Stimulated activated CD8-positive, alpha-beta memory T cell treated with anti-CD3 and anti-CD28 coated beads, Interleukin-12 subunit alpha, Interleukin-12 subunit beta, amount 100 ng/mL, for 1 hour (primary cell): ENCODE results near the gene VAPB.
"Not testable (repeated sequence)": the region's sequence is repeated elsewhere in the genome, so short reads cannot be mapped to it uniquely, and the experiment has no call there.

Experiments used
- DNase-seq: peaks from one replicate; pipeline ENCODE4 v3.0.0-alpha.2; 2020; ENCODE audit warnings: low read depth

The VAPB gene

GRCh38 chr20:58388882-58389323 is at the start of gene VAPB:
VAPB (plus strand) TSS chr20:58389229; CDS start chr20:58389460, 231 bp downstream.
- peak; percentile 96 for DNase-seq

- DNase-seq = no peak
Measured at GRCh38 chr20:58339741-58340140, 49.3 kb upstream of the VAPB start.

GRCh38 chr20:58340151-58340550 is 48.9 kb upstream of the VAPB start:
- DNase-seq = no peak

GRCh38 chr20:58340853-58341252 is 48.2 kb upstream of the VAPB start:
- DNase-seq = no peak

- DNase-seq = no peak
Measured at GRCh38 chr20:58342104-58342945, 46.7 kb upstream of the VAPB start.

- DNase-seq = no peak
Measured at GRCh38 chr20:58344741-58345140, 44.3 kb upstream of the VAPB start.

- no peak for DNase-seq
Measured at GRCh38 chr20:58349570-58349969, 39.5 kb upstream of the VAPB start.

GRCh38 chr20:58352468-58352867 is 36.6 kb upstream of the VAPB start:
- no peak for DNase-seq

- DNase-seq = no peak
Measured at GRCh38 chr20:58359441-58359840, 29.6 kb upstream of the VAPB start.

GRCh38 chr20:58360936-58361335 is 28.1 kb upstream of the VAPB start:
- no peak for DNase-seq

- DNase-seq = no peak
Measured at GRCh38 chr20:58361481-58362205, 27.4 kb upstream of the VAPB start.

- no peak for DNase-seq
Measured at GRCh38 chr20:58362206-58362516, 26.9 kb upstream of the VAPB start.

- no peak for DNase-seq
Measured at GRCh38 chr20:58362970-58363369, 26.1 kb upstream of the VAPB start.

- DNase-seq = no peak
Measured at GRCh38 chr20:58366866-58367265, 22.2 kb upstream of the VAPB start.

GRCh38 chr20:58372806-58373205 is 16.2 kb upstream of the VAPB start:
- no peak for DNase-seq

- not testable (repeated sequence) for DNase-seq
Measured at GRCh38 chr20:58373296-58373695, 15.7 kb upstream of the VAPB start.

- DNase-seq = no peak
Measured at GRCh38 chr20:58374027-58374850, 14.8 kb upstream of the VAPB start.

- no peak for DNase-seq
Measured at GRCh38 chr20:58374906-58375758, 13.9 kb upstream of the VAPB start.

- DNase-seq = no peak
Measured at GRCh38 chr20:58375759-58376352, 13.2 kb upstream of the VAPB start.

- no peak for DNase-seq
Measured at GRCh38 chr20:58377017-58377416, 12.0 kb upstream of the VAPB start.

- DNase-seq = no peak
Measured at GRCh38 chr20:58377766-58378401, 11.1 kb upstream of the VAPB start.
